ENCODE measurements around the gene BAD. TPM values are rescaled to one million over a fixed set of nuclear protein-coding genes. Genes with fewer than 3 reads are reported as not detected.

BAD gene
- total and polyA plus RNA-seq, 9 donors = 3.4 to 125 (median 63.6) TPM

GRCh38 chr11:64244966-64245365 is 39.5 kb downstream of the BAD start:
- Histone ChIP-seq H3K4me3 (no peak overlapping the region), H3K9me3 (no peaks in the 10 kb centered on the region), H3K27ac (peak overlapping the region; percentile 41 to 60), H3K36me3 (no peaks in the 10 kb centered on the region), H3K4me1 (ENCODE audit: insufficient read depth) (peaks cover 14% of the 10 kb centered on the region), H3K27me3 (no peaks in the 10 kb centered on the region)
- no peak for DNase-seq
- WGBS, 3 donors = 14 to 21% (median 18%) methylated on average over 5 to 6 of the region's 6 CpGs
- intact Hi-C loops (cut with DNase I) = loop anchor here in 1 of 4 donors (5.0 kb wide), 1 partner anchor 62 kb away; the partner anchor contains the start of gene ESRRA
- TF ChIP-seq CTCF (IDR thresholded peaks at IDR 0.05) (no peak), POLR2A (IDR thresholded peaks at IDR 0.05) (no peak), EP300 (IDR thresholded peaks at IDR 0.05) (no peak)

- H3K9me3 ChIP-seq = no peaks in the 10 kb centered on the region
- 43 to 58% (median 49%) methylated on average over 5 of the region's 5 CpGs for WGBS, 3 donors
- H3K36me3 ChIP-seq = no peaks in the 10 kb centered on the region
- no peak overlapping the region for H3K4me3 ChIP-seq
- no peak for DNase-seq
- no peak overlapping the region for H3K27ac ChIP-seq
- H3K27me3 ChIP-seq = no peaks in the 10 kb centered on the region
- intact Hi-C loops (cut with DNase I) = loop anchor here in 1 of 4 donors (5.0 kb wide), 1 partner anchor 63 kb away; the partner anchor contains the start of gene ESRRA
- TF ChIP-seq EP300 (IDR thresholded peaks at IDR 0.05) = no peak
- no peak for TF ChIP-seq CTCF (IDR thresholded peaks at IDR 0.05)
- TF ChIP-seq POLR2A (IDR thresholded peaks at IDR 0.05) = no peak
- peaks cover 14% of the 10 kb centered on the region for H3K4me1 ChIP-seq (ENCODE audit: insufficient read depth)
These were observed 40.4 kb downstream of the BAD start for GRCh38 chr11:64244107-64244506.

GRCh38 chr11:64243236-64243854 is 41.1 kb downstream of the BAD start:
- DNase-seq = no peak
- intact Hi-C loops (cut with DNase I) = loop anchor here in 1 of 4 donors (5.0 kb wide), 1 partner anchor 64 kb away; the partner anchor contains the start of gene ESRRA
- H3K9me3 ChIP-seq = no peaks in the 10 kb centered on the region

More at GRCh38 chr11:64243236-64243854, 41.1 kb downstream of the BAD start:
- Histone ChIP-seq H3K4me1 (ENCODE audit: insufficient read depth) (peaks cover 14% of the 10 kb centered on the region), H3K36me3 (no peaks in the 10 kb centered on the region), H3K4me3 (no peak overlapping the region), H3K27me3 (no peaks in the 10 kb centered on the region), H3K27ac (no peak overlapping the region)
- WGBS, 3 donors = 76 to 82% (median 81%) methylated on average over 8 of the region's 8 CpGs
- no peak for TF ChIP-seq POLR2A (IDR thresholded peaks at IDR 0.05)
- TF ChIP-seq CTCF (IDR thresholded peaks at IDR 0.05) = no peak
- TF ChIP-seq EP300 (IDR thresholded peaks at IDR 0.05) = no peak

Data from ovary (tissue), 9 donors.